ENCODE measurements around the gene CCT8L2. TPM values are rescaled to one million over a fixed set of nuclear protein-coding genes. Genes with fewer than 3 reads are reported as not detected.
"Not testable (repeated sequence)": the region's sequence is repeated elsewhere in the genome, so short reads cannot be mapped to it uniquely, and the experiment has no call there.

Gene CCT8L2
- total and polyA plus RNA-seq, 5 donors: not detected

DNA sequence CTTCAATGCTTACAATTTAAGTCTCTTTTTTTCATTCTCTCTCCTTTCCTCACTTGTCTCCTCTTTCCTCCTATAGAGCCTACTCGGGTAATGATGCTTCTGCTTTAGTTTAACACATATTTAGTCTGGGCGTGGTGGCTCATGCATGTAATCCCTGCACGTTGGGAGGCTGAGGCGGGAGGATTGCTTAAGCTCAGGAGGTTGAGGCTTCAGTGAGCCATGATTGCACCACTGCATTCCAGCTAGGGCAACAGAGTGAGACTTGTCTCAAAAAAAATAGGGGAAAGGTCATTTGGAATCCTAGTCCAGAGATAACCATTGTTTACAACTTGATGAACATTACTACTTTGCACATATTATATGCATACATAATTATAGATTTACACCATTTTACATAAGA, 1.4 kb upstream of the CCT8L2 start:
- DNase-seq (no peak), ATAC-seq (no peak)
- Histone ChIP-seq H3K27ac (ENCODE audit: low read length) (no peak overlapping the region), H3K27me3 (ENCODE audit: control insufficient read depth, insufficient read depth) (no peaks in the 10 kb centered on the region), H3K4me3 (ENCODE audit: low read length) (no peak overlapping the region), H3K4me1 (ENCODE audit: control insufficient read depth, insufficient read depth, low read length) (no peaks in the 10 kb centered on the region), H3K9me3 (ENCODE audit: control insufficient read depth, low read length) (no peaks in the 10 kb centered on the region)
- intact Hi-C loops (cut with DNase I): no loop called here
- 68% methylated on average over 4 of the region's 4 CpGs for WGBS

DNA sequence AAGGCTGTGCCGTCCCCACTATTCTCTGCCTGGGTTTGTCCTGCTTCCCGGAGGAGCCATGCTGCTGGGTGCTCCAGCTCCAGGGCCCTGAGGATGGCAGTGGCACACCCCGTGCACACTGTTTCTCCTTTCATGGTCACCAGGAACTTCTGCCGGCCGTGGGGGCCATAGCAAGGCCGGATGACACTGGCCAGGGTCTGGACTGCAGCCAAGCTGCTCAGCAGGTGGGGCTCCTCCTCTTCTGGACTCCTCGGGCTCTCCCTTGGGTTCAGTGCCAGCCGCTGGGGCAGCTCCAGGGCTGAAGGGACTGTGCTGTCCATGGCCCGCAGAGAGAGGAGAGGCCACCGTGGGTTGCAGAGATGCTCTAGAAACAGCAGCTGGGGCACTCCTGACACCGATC, 379 bp downstream of the CCT8L2 start:
- H3K4me3 ChIP-seq (ENCODE audit: low read length); H3K27ac ChIP-seq (ENCODE audit: low read length); H3K4me1 ChIP-seq (ENCODE audit: control insufficient read depth, insufficient read depth, low read length); H3K27me3 ChIP-seq (ENCODE audit: control insufficient read depth, insufficient read depth); intact Hi-C loops (cut with DNase I); ATAC-seq; H3K9me3 ChIP-seq (ENCODE audit: control insufficient read depth, low read length); DNase-seq: not testable (repeated sequence)
- whole genome bisulfite sequencing: 80% methylated on average over 11 of the region's 11 CpGs

DNA sequence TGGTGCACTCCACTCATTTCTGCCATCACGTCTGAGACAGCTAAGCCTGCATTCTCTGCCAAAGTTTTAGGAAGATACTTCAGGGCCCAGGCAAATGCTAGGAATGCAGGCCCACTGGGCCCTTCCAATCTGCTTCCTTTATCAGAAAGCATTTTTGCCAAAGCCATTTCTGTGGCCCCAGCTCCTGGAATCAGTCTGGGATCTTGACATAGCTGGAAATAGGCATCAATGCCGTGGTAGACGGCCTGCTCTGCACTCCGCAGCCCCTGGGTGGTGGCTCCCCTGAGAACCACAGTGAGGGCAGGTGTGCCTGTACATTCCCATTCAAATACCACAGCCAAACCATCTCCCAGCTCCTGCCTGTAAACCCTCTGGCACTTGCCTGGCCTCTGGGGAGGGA, 1.5 kb downstream of the CCT8L2 start:
- 77% methylated on average over 4 of the region's 4 CpGs for WGBS
- H3K4me1 ChIP-seq (ENCODE audit: control insufficient read depth, insufficient read depth, low read length); intact Hi-C loops (cut with DNase I); DNase-seq; H3K27me3 ChIP-seq (ENCODE audit: control insufficient read depth, insufficient read depth); ATAC-seq; H3K4me3 ChIP-seq (ENCODE audit: low read length); H3K27ac ChIP-seq (ENCODE audit: low read length); H3K9me3 ChIP-seq (ENCODE audit: control insufficient read depth, low read length): not testable (repeated sequence)

DNA sequence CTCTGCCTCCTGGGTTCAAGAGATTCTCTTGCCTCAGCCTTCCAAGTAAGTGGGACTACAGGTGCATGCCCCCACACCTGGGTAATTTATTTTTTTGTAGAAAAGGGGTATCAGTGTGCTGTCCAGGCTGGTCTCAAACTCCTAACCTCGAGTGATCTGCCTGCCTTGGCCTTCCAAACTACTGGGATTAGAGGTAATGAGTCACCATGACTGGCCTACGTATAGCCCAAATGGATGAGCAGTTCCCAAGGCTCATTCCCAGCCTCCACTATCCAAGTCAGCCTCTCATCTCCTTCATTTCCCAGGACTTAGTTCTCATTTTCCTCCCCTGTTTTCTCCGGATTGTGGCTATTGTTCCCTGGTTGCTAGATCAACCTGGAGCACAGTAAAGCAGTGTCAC, 5.6 kb downstream of the CCT8L2 start:
- no peaks in the 10 kb centered on the region for H3K27me3 ChIP-seq (ENCODE audit: control insufficient read depth, insufficient read depth)
- WGBS: 63% methylated on average over 3 of the region's 3 CpGs
- H3K27ac ChIP-seq (ENCODE audit: low read length): no peak overlapping the region
- H3K9me3 ChIP-seq (ENCODE audit: control insufficient read depth, low read length): no peaks in the 10 kb centered on the region
- H3K4me1 ChIP-seq (ENCODE audit: control insufficient read depth, insufficient read depth, low read length): no peaks in the 10 kb centered on the region
- no peak overlapping the region for H3K4me3 ChIP-seq (ENCODE audit: low read length)
- intact Hi-C loops (cut with DNase I): no loop called here
- DNase-seq (no peak), ATAC-seq (no peak)

DNA sequence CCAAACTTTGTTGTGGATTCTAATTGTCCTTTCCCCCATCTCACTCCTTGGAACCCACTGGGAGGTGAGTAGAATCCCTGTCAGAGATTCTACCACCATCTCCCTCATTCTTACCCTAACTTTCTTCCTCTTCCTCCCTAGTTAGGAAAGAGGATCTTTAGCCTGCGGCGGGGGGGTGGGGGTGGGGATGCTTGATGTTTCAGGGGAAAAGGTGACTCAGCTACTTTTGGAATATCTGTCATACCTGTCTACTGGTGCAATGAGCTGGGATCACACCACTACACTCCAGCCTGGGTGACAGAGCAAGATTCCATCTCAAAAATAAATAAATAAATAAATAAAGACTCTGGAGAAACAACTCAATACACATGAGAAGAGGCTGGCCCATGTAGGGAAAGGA, 6.4 kb downstream of the CCT8L2 start:
- no peaks in the 10 kb centered on the region for H3K27me3 ChIP-seq (ENCODE audit: control insufficient read depth, insufficient read depth)
- no peak overlapping the region for H3K4me3 ChIP-seq (ENCODE audit: low read length)
- intact Hi-C loops (cut with DNase I): no loop called here
- ATAC-seq: no peak
- H3K27ac ChIP-seq (ENCODE audit: low read length): no peak overlapping the region
- 75% methylated on average over 2 of the region's 2 CpGs for WGBS
- DNase-seq: no peak
- no peaks in the 10 kb centered on the region for H3K9me3 ChIP-seq (ENCODE audit: control insufficient read depth, low read length)
- no peaks in the 10 kb centered on the region for H3K4me1 ChIP-seq (ENCODE audit: control insufficient read depth, insufficient read depth, low read length)

DNA sequence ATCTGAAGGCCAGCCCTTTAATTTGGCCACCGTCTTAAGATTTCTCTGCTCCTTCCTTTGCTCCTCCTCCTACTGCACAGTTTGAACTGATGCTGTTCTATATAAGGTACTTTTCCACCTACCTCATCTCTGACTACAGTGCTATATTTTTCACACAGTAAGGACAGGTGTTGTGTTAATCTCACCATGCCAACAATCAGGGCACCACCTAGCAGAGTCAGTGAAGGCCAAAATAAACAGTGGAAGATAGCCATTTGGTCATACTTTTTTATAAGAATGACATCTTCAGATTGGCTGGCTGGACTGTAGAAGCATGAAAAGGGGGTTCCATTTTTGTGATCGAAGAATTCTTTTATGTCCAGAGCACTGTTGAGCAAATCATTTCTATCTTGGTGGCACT, 11.7 kb downstream of the CCT8L2 start:
- H3K27me3 ChIP-seq (ENCODE audit: control insufficient read depth, insufficient read depth); DNase-seq; H3K4me3 ChIP-seq (ENCODE audit: low read length); H3K27ac ChIP-seq (ENCODE audit: low read length); intact Hi-C loops (cut with DNase I); H3K9me3 ChIP-seq (ENCODE audit: control insufficient read depth, low read length); ATAC-seq; H3K4me1 ChIP-seq (ENCODE audit: control insufficient read depth, insufficient read depth, low read length): not testable (repeated sequence)
- WGBS: 64% methylated on average over 1 of the region's 2 CpGs

DNA sequence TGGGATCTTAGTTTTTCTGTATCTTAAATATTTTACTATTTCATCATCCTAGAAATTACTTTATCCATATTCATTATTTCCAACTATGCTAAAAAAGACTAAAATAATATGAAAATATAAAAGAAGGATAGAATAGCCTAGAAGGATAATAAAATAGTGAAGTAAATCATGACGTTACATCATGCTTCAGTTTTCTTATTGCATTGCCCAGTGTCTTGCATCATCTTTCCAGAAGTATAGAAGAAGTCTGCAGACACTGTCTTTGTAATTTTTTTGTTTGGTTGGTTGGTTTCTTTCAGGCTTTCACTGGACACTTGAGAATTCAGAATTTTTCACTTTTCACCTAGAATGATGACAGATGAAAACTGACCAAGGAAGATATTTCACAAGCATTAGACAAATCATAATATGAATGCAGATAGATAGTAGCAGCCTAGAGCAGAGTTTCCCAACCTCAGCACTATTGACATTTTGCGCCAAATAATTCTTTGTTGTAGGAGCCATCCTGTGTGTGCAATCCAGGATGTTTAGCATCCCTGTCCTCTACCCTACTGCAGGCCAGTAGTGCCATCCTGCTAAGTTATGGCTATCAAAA, 23.3 kb downstream of the CCT8L2 start:
- H3K4me3 ChIP-seq (ENCODE audit: low read length); ATAC-seq; H3K4me1 ChIP-seq (ENCODE audit: control insufficient read depth, insufficient read depth, low read length); H3K9me3 ChIP-seq (ENCODE audit: control insufficient read depth, low read length); intact Hi-C loops (cut with DNase I); DNase-seq; H3K27ac ChIP-seq (ENCODE audit: low read length); H3K27me3 ChIP-seq (ENCODE audit: control insufficient read depth, insufficient read depth): not testable (repeated sequence)
- WGBS: 69% methylated on average over 2 of the region's 2 CpGs

DNA sequence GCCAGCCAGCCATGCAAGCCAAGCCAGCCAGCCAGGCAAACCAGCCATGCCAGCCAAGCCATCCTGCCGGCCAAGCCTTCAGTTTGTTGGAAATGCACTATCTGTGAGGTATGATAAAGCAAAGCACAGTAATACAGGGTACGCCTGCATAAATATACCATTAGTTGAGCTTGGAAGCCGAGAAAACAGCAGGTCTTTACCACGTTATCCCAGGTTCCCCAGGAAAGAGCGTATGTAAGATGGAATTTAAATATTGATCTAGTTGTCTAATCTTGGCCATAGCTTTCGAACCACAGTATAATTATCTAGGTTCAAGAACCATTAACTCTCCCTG, 24.2 kb downstream of the CCT8L2 start:
- intact Hi-C loops (cut with DNase I): no loop called here
- Histone ChIP-seq H3K4me3 (ENCODE audit: low read length) (no peak overlapping the region), H3K4me1 (ENCODE audit: control insufficient read depth, insufficient read depth, low read length) (no peaks in the 10 kb centered on the region), H3K27me3 (ENCODE audit: control insufficient read depth, insufficient read depth) (no peaks in the 10 kb centered on the region), H3K9me3 (ENCODE audit: control insufficient read depth, low read length) (no peaks in the 10 kb centered on the region), H3K27ac (ENCODE audit: low read length) (no peak overlapping the region)
- ATAC-seq (no peak), DNase-seq (no peak)
- 84% methylated on average over 6 of the region's 6 CpGs for WGBS

DNA sequence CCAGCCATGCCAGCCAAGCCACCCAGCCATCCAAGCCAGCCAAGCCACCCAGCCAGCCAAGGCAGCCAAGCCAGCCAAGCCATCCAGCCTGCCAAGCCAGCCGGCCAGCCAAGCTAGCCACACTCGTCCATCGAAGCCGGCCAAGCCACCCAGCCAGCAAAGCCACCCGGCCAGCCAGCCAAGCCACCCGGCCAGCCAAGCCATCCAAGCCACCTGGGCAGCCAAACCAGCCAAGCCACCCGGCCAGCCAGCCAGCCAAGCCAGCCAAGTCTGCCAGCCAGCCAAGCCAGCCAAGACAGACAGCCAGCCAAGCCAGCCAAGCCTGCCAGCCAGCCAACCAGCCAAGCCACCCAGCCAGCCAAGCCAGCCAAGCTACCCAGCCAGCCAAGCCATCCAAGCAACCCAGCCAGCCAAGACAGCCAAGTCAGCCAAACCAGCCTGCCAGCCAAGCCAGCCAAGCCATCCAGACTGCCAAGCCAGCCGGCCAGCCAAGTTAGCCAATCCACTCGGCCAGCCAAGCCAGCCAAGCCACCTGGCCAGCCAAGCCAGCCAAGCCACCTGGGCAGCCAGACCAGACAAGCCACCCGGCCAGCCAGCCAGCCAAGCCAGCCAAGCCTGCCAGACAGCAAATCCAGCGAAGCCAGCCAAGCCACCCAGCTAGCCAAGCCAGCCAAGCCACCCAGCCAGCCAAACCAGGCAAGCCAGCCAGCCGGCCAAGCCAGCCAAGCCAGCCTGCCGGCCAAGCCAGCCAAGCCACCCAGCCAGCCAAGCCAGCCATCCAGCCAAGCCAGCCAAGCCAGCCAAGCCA, 24.8 kb downstream of the CCT8L2 start:
- H3K9me3 ChIP-seq (ENCODE audit: control insufficient read depth, low read length); H3K27ac ChIP-seq (ENCODE audit: low read length); H3K27me3 ChIP-seq (ENCODE audit: control insufficient read depth, insufficient read depth); H3K4me3 ChIP-seq (ENCODE audit: low read length); intact Hi-C loops (cut with DNase I); ATAC-seq; H3K4me1 ChIP-seq (ENCODE audit: control insufficient read depth, insufficient read depth, low read length): not testable (repeated sequence)
- 84% methylated on average over 13 of the region's 13 CpGs for WGBS
- peak in 2 of 3 donors; percentile 42 to 51 for DNase-seq

DNA sequence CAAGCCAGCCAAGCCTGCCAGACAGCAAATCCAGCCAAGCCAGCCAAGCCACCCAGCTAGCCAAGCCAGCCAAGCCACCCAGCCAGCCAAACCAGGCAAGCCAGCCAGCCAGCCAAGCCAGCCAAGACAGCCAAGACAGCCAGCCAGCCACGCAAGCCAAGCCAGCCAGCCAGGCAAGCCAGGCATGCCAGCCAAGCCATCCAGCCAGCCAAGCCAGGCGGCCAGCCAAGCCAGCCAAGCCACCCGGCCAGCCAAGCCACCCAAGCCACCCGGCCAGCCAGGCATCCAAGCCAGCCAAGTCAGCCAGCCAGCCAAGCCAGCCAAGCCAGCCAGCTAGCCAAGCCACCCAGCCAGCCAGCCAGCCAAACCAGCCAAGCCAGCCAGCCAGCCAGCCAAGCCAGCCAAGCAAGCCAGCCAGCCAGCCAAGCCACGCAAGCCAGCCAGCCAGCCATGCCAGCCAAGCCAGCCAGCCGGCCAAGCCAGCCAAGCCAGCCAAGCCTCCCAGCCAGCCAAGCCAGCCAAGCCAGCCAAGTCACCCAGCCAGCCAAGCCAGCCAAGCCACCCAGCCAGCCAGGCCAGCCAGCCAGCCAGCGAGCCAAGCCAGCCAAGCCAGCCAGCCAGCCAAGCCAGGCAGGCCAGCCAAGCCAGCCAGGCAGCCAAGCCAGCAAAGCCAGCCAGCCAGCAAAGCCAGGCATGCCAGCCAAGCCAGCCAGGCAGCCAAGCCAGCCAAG, 26.0 kb downstream of the CCT8L2 start:
- WGBS: 90% methylated on average over 7 of the region's 7 CpGs
- peak in 2 of 3 donors; percentile 38 to 52 for DNase-seq
- H3K27me3 ChIP-seq (ENCODE audit: control insufficient read depth, insufficient read depth); H3K4me1 ChIP-seq (ENCODE audit: control insufficient read depth, insufficient read depth, low read length); intact Hi-C loops (cut with DNase I); H3K9me3 ChIP-seq (ENCODE audit: control insufficient read depth, low read length); H3K27ac ChIP-seq (ENCODE audit: low read length); H3K4me3 ChIP-seq (ENCODE audit: low read length); ATAC-seq: not testable (repeated sequence)

All from right cardiac atrium (tissue), 5 donors.